NB4 (cell line): ENCODE results near the gene JMJD6.

ENCODE experiments used
- POLR2A ChIP-seq: IDR thresholded peaks from 2 replicates; pipeline ENCODE4 v1.6.1; 2011; ENCODE audit warnings: mild to moderate bottlenecking; ENCODE audit not compliant: insufficient read length; ENCODE audit errors: extremely low read depth
- TF ChIP-seq, protein P1 (sequence below): IDR thresholded peaks from one replicate; pipeline ENCODE4 v1.5.1; 2012; ENCODE audit warnings: low read depth, low read length

DNA sequence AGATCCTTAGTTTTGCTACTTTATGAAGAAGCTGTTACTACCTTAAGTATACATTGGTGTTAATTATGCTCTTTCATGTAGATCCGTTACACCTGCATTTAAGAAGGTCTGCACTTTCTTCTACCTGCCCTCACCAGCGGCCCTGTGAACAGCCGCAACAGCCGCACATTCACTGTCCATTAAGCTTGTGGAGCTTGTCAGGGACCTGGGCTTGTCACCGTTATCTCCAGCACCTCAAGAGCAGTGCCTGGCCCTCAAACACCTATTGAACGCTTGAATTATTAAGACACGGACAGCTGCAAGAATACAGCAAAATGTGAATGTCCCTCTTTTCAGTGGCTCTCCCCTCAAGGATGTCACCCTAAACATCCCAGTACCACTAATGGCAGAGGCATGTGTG is 12.6 kb downstream of the JMJD6 start:
- TF ChIP-seq, protein P1, sequence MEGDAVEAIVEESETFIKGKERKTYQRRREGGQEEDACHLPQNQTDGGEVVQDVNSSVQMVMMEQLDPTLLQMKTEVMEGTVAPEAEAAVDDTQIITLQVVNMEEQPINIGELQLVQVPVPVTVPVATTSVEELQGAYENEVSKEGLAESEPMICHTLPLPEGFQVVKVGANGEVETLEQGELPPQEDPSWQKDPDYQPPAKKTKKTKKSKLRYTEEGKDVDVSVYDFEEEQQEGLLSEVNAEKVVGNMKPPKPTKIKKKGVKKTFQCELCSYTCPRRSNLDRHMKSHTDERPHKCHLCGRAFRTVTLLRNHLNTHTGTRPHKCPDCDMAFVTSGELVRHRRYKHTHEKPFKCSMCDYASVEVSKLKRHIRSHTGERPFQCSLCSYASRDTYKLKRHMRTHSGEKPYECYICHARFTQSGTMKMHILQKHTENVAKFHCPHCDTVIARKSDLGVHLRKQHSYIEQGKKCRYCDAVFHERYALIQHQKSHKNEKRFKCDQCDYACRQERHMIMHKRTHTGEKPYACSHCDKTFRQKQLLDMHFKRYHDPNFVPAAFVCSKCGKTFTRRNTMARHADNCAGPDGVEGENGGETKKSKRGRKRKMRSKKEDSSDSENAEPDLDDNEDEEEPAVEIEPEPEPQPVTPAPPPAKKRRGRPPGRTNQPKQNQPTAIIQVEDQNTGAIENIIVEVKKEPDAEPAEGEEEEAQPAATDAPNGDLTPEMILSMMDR, result no peak
- TF ChIP-seq POLR2A, result no peak
